ENCODE results near the gene GRM7.

GRCh38 chr3:7520593-7520992, 659.7 kb downstream of the GRM7 start:
- TF ChIP-seq CTCF (conservative IDR thresholded peaks at IDR 0.05 in 1 of 2, IDR thresholded peaks at IDR 0.05 in 1 of 2; ENCODE audit: low read depth in 1 of 2, low read length in 2 of 2) (no peak), EZH2 (IDR thresholded peaks at IDR 0.05; ENCODE audit: low read length, missing control alignments) (no peak)
